ENCODE measurements around the gene MCC. TPM values are rescaled to one million over a fixed set of nuclear protein-coding genes. Genes with fewer than 3 reads are reported as not detected.

The MCC gene
- polyA plus RNA-seq, 1 donor (not counting 4 experiments of a cell fraction or from before 2014, with no cell fraction given), result 24.6 TPM

DNA sequence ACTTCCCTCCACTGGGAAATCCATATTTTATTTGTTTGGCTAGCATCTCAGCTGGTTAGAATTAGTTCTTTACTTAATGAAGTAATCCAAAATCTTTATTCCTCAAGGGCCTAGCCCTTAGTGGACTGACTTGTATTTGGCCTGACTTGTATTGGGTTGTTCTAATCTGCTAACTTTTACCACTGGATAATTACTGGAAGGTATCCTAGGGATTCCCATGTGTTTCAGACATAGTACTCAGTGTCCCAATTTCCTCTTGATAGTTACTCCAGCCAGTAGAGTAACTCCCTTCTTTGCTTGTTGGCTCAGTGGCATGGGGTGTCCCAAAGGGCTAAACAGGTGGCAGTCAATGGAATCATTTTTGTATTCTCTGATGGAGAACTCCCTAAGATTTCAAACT is 355.7 kb downstream of the MCC start:
- dilution Hi-C loops (cut with MboI; ENCODE audit: extremely low pct_ligation_motif_present, low sequenced_read_pairs), result no loop called here

DNA sequence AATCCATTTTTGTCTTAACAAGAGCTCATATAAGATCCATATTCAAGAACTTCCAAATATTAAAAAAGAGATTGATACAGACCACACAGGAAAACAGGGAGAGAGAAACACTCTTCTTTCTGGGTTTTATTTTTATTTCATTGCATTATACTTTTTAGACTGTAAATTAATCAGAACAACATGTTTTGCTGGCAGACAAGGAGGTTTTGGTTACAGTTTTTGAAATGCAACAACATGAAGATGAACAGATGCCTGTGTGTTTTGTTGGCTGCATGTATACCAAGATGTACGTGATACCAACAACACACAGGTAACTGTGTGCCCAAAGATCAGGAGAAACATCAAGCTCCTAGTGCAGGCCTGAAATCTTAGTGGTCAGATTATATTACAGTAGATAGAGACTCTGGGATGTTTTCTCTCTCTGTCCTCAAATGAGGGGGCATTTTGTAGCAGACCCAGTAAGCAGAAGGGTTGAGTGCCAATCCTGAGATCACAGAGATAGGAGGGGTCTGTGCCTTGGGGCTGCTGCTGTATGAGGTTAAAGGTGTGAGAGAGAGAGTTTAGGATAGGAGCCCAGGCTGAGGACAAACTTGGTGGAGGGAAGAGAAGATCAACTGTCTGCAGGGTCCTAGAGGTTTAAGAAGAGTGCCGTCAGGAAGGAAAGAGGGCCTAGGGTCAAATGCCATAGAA is 359.5 kb downstream of the MCC start:
- H3K27me3 ChIP-seq (ENCODE audit: control insufficient read depth, extremely low read depth, insufficient read depth, low read length), result no peaks in the 10 kb centered on the region
- no peak overlapping the region for H3K4me3 ChIP-seq (ENCODE audit: control insufficient read depth in 2 of 3, extremely low read depth in 1 of 3, insufficient read depth in 2 of 3, low read depth in 1 of 3, low read length in 3 of 3)
- DNase-seq (ENCODE audit: low read depth, low spot score) (no peak), FAIRE-seq (no peak)
- no peak for TF ChIP-seq EZH2 (IDR thresholded peaks at IDR 0.05; ENCODE audit: low read length)
- TF ChIP-seq, protein P1, sequence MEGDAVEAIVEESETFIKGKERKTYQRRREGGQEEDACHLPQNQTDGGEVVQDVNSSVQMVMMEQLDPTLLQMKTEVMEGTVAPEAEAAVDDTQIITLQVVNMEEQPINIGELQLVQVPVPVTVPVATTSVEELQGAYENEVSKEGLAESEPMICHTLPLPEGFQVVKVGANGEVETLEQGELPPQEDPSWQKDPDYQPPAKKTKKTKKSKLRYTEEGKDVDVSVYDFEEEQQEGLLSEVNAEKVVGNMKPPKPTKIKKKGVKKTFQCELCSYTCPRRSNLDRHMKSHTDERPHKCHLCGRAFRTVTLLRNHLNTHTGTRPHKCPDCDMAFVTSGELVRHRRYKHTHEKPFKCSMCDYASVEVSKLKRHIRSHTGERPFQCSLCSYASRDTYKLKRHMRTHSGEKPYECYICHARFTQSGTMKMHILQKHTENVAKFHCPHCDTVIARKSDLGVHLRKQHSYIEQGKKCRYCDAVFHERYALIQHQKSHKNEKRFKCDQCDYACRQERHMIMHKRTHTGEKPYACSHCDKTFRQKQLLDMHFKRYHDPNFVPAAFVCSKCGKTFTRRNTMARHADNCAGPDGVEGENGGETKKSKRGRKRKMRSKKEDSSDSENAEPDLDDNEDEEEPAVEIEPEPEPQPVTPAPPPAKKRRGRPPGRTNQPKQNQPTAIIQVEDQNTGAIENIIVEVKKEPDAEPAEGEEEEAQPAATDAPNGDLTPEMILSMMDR (optimal IDR thresholded peaks at IDR 0.05 in 1 of 3, IDR thresholded peaks at IDR 0.05 in 1 of 3, conservative IDR thresholded peaks at IDR 0.05 in 1 of 3; ENCODE audit: extremely low read depth in 1 of 3, insufficient read depth in 2 of 3, low read length in 3 of 3), result no peak
- peaks cover 3% of the 10 kb centered on the region for H3K9me1 ChIP-seq (ENCODE audit: control insufficient read depth, extremely low read depth, insufficient read depth, low read length)
- no peaks in the 10 kb centered on the region for H4K20me1 ChIP-seq (ENCODE audit: control insufficient read depth, extremely low read depth, insufficient read depth, low read length)
- no peak overlapping the region for H3K4me2 ChIP-seq (ENCODE audit: control insufficient read depth, extremely low read depth, insufficient read depth, low read depth, low read length)
- no peaks in the 10 kb centered on the region for H3K4me1 ChIP-seq (ENCODE audit: control insufficient read depth, extremely low read depth, insufficient read depth, low read length)
- no peak overlapping the region for H2AFZ ChIP-seq (ENCODE audit: control insufficient read depth, low read length)
- dilution Hi-C loops (cut with MboI; ENCODE audit: extremely low pct_ligation_motif_present, low sequenced_read_pairs), result no loop called here
- H3K9ac ChIP-seq (ENCODE audit: control insufficient read depth, extremely low read depth, insufficient read depth, low read length), result no peak overlapping the region
- H3K79me2 ChIP-seq (ENCODE audit: control insufficient read depth, insufficient read depth, low read length), result peaks cover 26% of the 10 kb centered on the region
- no peak overlapping the region for H3K27ac ChIP-seq (ENCODE audit: control insufficient read depth, insufficient read depth, low read length)
- H3K9me3 ChIP-seq (ENCODE audit: control insufficient read depth, low read depth, low read length), result no peaks in the 10 kb centered on the region
- no peaks in the 10 kb centered on the region for H3K36me3 ChIP-seq (ENCODE audit: control insufficient read depth in 2 of 2, extremely low read depth in 1 of 2, insufficient read depth in 2 of 2, low read length in 2 of 2)

More for the DNA sequence above, 355.7 kb downstream of the MCC start:
- DNase-seq (ENCODE audit: low read depth, low spot score) (no peak), FAIRE-seq (no peak)
- peaks cover 19% of the 10 kb centered on the region for H3K79me2 ChIP-seq (ENCODE audit: control insufficient read depth, insufficient read depth, low read length)
- H3K4me1 ChIP-seq (ENCODE audit: control insufficient read depth, extremely low read depth, insufficient read depth, low read length), result no peaks in the 10 kb centered on the region
- H3K9me3 ChIP-seq (ENCODE audit: control insufficient read depth, low read depth, low read length), result no peaks in the 10 kb centered on the region
- no peak overlapping the region for H3K4me2 ChIP-seq (ENCODE audit: control insufficient read depth, extremely low read depth, insufficient read depth, low read depth, low read length)
- H4K20me1 ChIP-seq (ENCODE audit: control insufficient read depth, extremely low read depth, insufficient read depth, low read length), result no peaks in the 10 kb centered on the region
- no peak overlapping the region for H3K9ac ChIP-seq (ENCODE audit: control insufficient read depth, extremely low read depth, insufficient read depth, low read length)
- TF ChIP-seq EZH2 (IDR thresholded peaks at IDR 0.05; ENCODE audit: low read length), result no peak
- TF ChIP-seq, protein P1 (optimal IDR thresholded peaks at IDR 0.05 in 1 of 3, IDR thresholded peaks at IDR 0.05 in 1 of 3, conservative IDR thresholded peaks at IDR 0.05 in 1 of 3; ENCODE audit: extremely low read depth in 1 of 3, insufficient read depth in 2 of 3, low read length in 3 of 3), result no peak
- H3K27me3 ChIP-seq (ENCODE audit: control insufficient read depth, extremely low read depth, insufficient read depth, low read length), result no peaks in the 10 kb centered on the region
- H3K27ac ChIP-seq (ENCODE audit: control insufficient read depth, insufficient read depth, low read length), result no peak overlapping the region
- no peaks in the 10 kb centered on the region for H3K36me3 ChIP-seq (ENCODE audit: control insufficient read depth in 2 of 2, extremely low read depth in 1 of 2, insufficient read depth in 2 of 2, low read length in 2 of 2)
- no peak overlapping the region for H2AFZ ChIP-seq (ENCODE audit: control insufficient read depth, low read length)
- no peak overlapping the region for H3K4me3 ChIP-seq (ENCODE audit: control insufficient read depth in 2 of 3, extremely low read depth in 1 of 3, insufficient read depth in 2 of 3, low read depth in 1 of 3, low read length in 3 of 3)
- H3K9me1 ChIP-seq (ENCODE audit: control insufficient read depth, extremely low read depth, insufficient read depth, low read length), result no peaks in the 10 kb centered on the region
